ENCODE results near the gene CDH3. TPM values are rescaled to one million over a fixed set of nuclear protein-coding genes. Genes with fewer than 3 reads are reported as not detected.

The CDH3 gene
- polyA plus RNA-seq, 2 of the 4 experiments (the other 2 are of a cell fraction): 0.08 to 0.25 TPM

DNA sequence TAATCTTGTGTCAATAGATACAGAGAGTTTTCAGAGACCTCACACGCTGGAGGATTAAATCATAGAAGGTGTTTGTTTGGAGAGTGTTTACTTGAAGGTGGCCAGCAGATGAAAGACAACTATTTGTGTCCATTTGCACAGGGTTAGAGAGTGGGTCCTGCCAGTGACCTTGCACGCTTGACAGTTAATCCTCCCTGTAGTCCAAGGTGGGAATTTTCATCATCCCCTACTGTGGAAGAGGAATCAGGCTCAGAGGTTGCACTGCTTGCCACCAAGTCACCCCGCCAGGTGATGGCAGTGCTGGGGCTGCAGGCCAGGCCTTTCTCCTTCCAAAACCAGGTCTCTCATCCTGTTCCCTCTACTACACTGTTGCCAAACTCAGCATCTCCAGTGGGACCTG is 104.3 kb downstream of the CDH3 start:
- Histone ChIP-seq H3K4me2 (no peak overlapping the region), H3K9me3 (no peaks in the 10 kb centered on the region), H3K4me3 (no peak overlapping the region), H3K4me1 (peaks cover 55% of the 10 kb centered on the region), H3K27ac (peak overlapping the region; percentile 15 to 63; a peak in 4 of 6 replicates)
- ChIA-PET POLR2A (no interaction called here), CTCF (interaction anchor here (0.7 to 2.3 kb wide), 9 partner anchors 10 to 224 kb away, joined by 3 to 6 read pairs (median 3); partner anchors contain the start of gene CDH1)
- TF ChIP-seq FOSL2 (IDR thresholded peaks at IDR 0.05) (no peak), FOSL2 (CRISPR knock-in tag; IDR thresholded peaks at IDR 0.05) (no peak), HMGXB4 (CRISPR knock-in tag; IDR thresholded peaks at IDR 0.05; ENCODE audit: borderline replicate concordance) (no peak), EHF (CRISPR knock-in tag; IDR thresholded peaks at IDR 0.05) (no peak), CBX8 (IDR thresholded peaks at IDR 0.05) (no peak), SMC3 (IDR thresholded peaks at IDR 0.05) (peak; percentile 28; the same call in 1 of the 3 replicates), RAD21 (conservative IDR thresholded peaks at IDR 0.05 in 1 of 2, IDR thresholded peaks at IDR 0.05 in 1 of 2) (peak in 1 of 2 experiments; percentile 27; a peak in 3 of 5 replicates), CTCF (IDR thresholded peaks at IDR 0.05) (peak; percentile 30; the same call in 2 of the 3 replicates)
- FAIRE-seq (no peak), ATAC-seq (peak in 1 of 2 experiments; percentile 11; a peak in 1 of 6 replicates), DNase-seq (ENCODE audit: low read depth in 1 of 2, low spot score in 1 of 2) (peak in 1 of 2 experiments; percentile 35)
- WGBS (ENCODE audit: missing lambda C conversion rate): 69% methylated on average over 3 of the region's 3 CpGs

Small RNA genes within 50 kb of the gene (small RNA-seq; reads per million reads assigned to genes)
- gene HSPE1P5 (0 reads per million in 6 experiments), gene RF01233 (0 reads per million in 6 experiments), gene RNA5SP429 (0 to 6.9 (median 0) reads per million in 6 experiments)

Other genes with a start within 250 kb of the CDH3 start
- 0.04 and 0.07 TPM in 2 replicates for gene SMPD3, start 196.8 kb upstream of the CDH3 start, polyA plus RNA-seq (2011; rRNA removed)
- gene SMPD3, start 196.8 kb upstream of the CDH3 start, polyA plus RNA-seq (2017; fragmentation: RNase III; extraction: RNeasy Plus Mini Kit Qiagen cat#74134 plus additional on column Dnase treatment): 0.12 to 0.24 TPM (median 0.13 TPM) in 3 replicates
- gene ZFP90, start 106.0 kb upstream of the CDH3 start, polyA plus RNA-seq (2011; rRNA removed): 21.6 and 31.9 TPM in 2 replicates
- gene ZFP90, start 106.0 kb upstream of the CDH3 start, polyA plus RNA-seq (2017; fragmentation: RNase III; extraction: RNeasy Plus Mini Kit Qiagen cat#74134 plus additional on column Dnase treatment): 11.6 to 15.1 TPM (median 13.8 TPM) in 3 replicates
- gene CDH1, start 92.0 kb downstream of the CDH3 start, polyA plus RNA-seq (2011; rRNA removed): 24.5 and 33.0 TPM in 2 replicates
- 5.9 to 7.2 TPM (median 6.0 TPM) in 3 replicates for gene CDH1, start 92.0 kb downstream of the CDH3 start, polyA plus RNA-seq (2017; fragmentation: RNase III; extraction: RNeasy Plus Mini Kit Qiagen cat#74134 plus additional on column Dnase treatment)
- 19.5 and 30.2 TPM in 2 replicates for gene TANGO6, start 198.2 kb downstream of the CDH3 start, polyA plus RNA-seq (2011; rRNA removed)
- 8.1 to 9.2 TPM (median 8.8 TPM) in 3 replicates for gene TANGO6, start 198.2 kb downstream of the CDH3 start, polyA plus RNA-seq (2017; fragmentation: RNase III; extraction: RNeasy Plus Mini Kit Qiagen cat#74134 plus additional on column Dnase treatment)